Measurements from ENCODE around the gene FIGLA. TPM values are rescaled to one million over a fixed set of nuclear protein-coding genes. Genes with fewer than 3 reads are reported as not detected.
"Not testable (repeated sequence)": the region's sequence is repeated elsewhere in the genome, so short reads cannot be mapped to it uniquely, and the experiment has no call there.

The FIGLA gene
- polyA plus RNA-seq, 1 donor (not counting 4 experiments of a cell fraction or from before 2014, with no cell fraction given) = not detected

GRCh38 chr2:70801607-70802263 lies 11.3 kb upstream of the FIGLA start:
- Histone ChIP-seq H2AFZ (ENCODE audit: control insufficient read depth, low read length) (no peak overlapping the region), H3K27ac (ENCODE audit: control insufficient read depth, insufficient read depth, low read length) (no peak overlapping the region), H3K9ac (ENCODE audit: control insufficient read depth, extremely low read depth, insufficient read depth, low read length) (no peak overlapping the region), H3K4me3 (ENCODE audit: control insufficient read depth in 2 of 3, extremely low read depth in 1 of 3, insufficient read depth in 2 of 3, low read depth in 1 of 3, low read length in 3 of 3) (no peak overlapping the region), H4K20me1 (ENCODE audit: control insufficient read depth, extremely low read depth, insufficient read depth, low read length) (no peaks in the 10 kb centered on the region), H3K36me3 (ENCODE audit: control insufficient read depth in 2 of 2, extremely low read depth in 1 of 2, insufficient read depth in 2 of 2, low read length in 2 of 2) (no peaks in the 10 kb centered on the region), H3K4me1 (ENCODE audit: control insufficient read depth, extremely low read depth, insufficient read depth, low read length) (no peaks in the 10 kb centered on the region), H3K79me2 (ENCODE audit: control insufficient read depth, insufficient read depth, low read length) (no peaks in the 10 kb centered on the region), H3K9me1 (ENCODE audit: control insufficient read depth, extremely low read depth, insufficient read depth, low read length) (no peaks in the 10 kb centered on the region), H3K4me2 (ENCODE audit: control insufficient read depth, extremely low read depth, insufficient read depth, low read depth, low read length) (no peak overlapping the region), H3K27me3 (ENCODE audit: control insufficient read depth, extremely low read depth, insufficient read depth, low read length) (peaks cover 17% of the 10 kb centered on the region), H3K9me3 (ENCODE audit: control insufficient read depth, low read depth, low read length) (no peaks in the 10 kb centered on the region)
- dilution Hi-C loops (cut with MboI; ENCODE audit: extremely low pct_ligation_motif_present, low sequenced_read_pairs) = no loop called here
- DNase-seq (ENCODE audit: low read depth, low spot score) (no peak), FAIRE-seq (no peak)
- no peak for TF ChIP-seq EZH2 (IDR thresholded peaks at IDR 0.05; ENCODE audit: low read length)
- TF ChIP-seq CTCF (optimal IDR thresholded peaks at IDR 0.05 in 1 of 3, IDR thresholded peaks at IDR 0.05 in 1 of 3, conservative IDR thresholded peaks at IDR 0.05 in 1 of 3; ENCODE audit: extremely low read depth in 1 of 3, insufficient read depth in 2 of 3, low read length in 3 of 3) = no peak

DNA sequence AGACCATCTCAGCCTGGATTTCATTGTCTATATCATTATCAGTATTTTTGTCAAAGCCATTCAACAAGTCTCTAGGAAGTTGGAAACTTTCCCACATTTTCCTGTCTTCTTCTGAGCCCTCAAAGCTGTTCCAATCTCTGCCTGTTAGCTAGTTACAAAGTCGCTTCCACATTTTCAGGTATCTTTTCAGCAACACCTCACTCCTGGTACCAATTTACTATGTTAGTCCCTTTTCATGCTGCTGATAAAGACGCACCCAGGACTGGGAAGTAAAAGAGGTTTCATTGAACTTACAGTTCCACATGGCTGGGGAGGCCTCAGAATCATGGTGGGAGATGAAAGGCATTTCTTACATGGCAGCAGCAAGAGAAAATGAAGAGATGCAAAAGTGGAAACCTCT lies 9.3 kb upstream of the FIGLA start:
- Histone ChIP-seq H3K4me1 (ENCODE audit: control insufficient read depth, extremely low read depth, insufficient read depth, low read length) (no peaks in the 10 kb centered on the region), H3K9me3 (ENCODE audit: control insufficient read depth, low read depth, low read length) (no peaks in the 10 kb centered on the region), H3K9ac (ENCODE audit: control insufficient read depth, extremely low read depth, insufficient read depth, low read length) (no peak overlapping the region), H3K79me2 (ENCODE audit: control insufficient read depth, insufficient read depth, low read length) (no peaks in the 10 kb centered on the region), H3K4me3 (ENCODE audit: control insufficient read depth in 2 of 3, extremely low read depth in 1 of 3, insufficient read depth in 2 of 3, low read depth in 1 of 3, low read length in 3 of 3) (no peak overlapping the region), H3K27me3 (ENCODE audit: control insufficient read depth, extremely low read depth, insufficient read depth, low read length) (peaks cover 23% of the 10 kb centered on the region), H3K4me2 (ENCODE audit: control insufficient read depth, extremely low read depth, insufficient read depth, low read depth, low read length) (no peak overlapping the region), H4K20me1 (ENCODE audit: control insufficient read depth, extremely low read depth, insufficient read depth, low read length) (no peaks in the 10 kb centered on the region), H3K27ac (ENCODE audit: control insufficient read depth, insufficient read depth, low read length) (no peak overlapping the region), H2AFZ (ENCODE audit: control insufficient read depth, low read length) (no peak overlapping the region), H3K36me3 (ENCODE audit: control insufficient read depth in 2 of 2, extremely low read depth in 1 of 2, insufficient read depth in 2 of 2, low read length in 2 of 2) (no peaks in the 10 kb centered on the region), H3K9me1 (ENCODE audit: control insufficient read depth, extremely low read depth, insufficient read depth, low read length) (no peaks in the 10 kb centered on the region)
- DNase-seq (ENCODE audit: low read depth, low spot score) (no peak), FAIRE-seq (no peak)
- dilution Hi-C loops (cut with MboI; ENCODE audit: extremely low pct_ligation_motif_present, low sequenced_read_pairs) = loop anchor here (25.0 kb wide), 1 partner anchor 487 kb away; the partner anchor contains the start of gene FAM136A
- TF ChIP-seq EZH2 (IDR thresholded peaks at IDR 0.05; ENCODE audit: low read length) = no peak

DNA sequence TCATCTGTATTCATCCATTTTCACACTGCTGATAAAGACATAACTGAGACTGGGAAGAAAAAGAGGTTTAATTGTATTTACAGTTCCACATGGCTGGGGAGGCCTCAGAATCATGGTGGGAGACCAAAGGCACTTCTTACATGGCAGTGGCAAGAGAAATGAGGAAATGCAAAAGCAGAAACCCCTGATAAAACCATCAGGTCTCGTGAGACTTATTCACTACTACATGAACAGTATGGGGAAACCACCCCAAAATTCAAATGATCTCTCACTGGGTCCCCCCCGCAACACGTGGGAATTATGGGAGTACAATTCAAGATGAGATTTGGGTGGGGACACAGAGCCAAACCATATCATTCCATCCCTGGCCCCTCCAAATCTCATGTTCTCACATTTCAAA lies 7.6 kb upstream of the FIGLA start:
- H3K79me2 ChIP-seq (ENCODE audit: control insufficient read depth, insufficient read depth, low read length); H3K4me1 ChIP-seq (ENCODE audit: control insufficient read depth, extremely low read depth, insufficient read depth, low read length); H3K9ac ChIP-seq (ENCODE audit: control insufficient read depth, extremely low read depth, insufficient read depth, low read length); DNase-seq (ENCODE audit: low read depth, low spot score); H4K20me1 ChIP-seq (ENCODE audit: control insufficient read depth, extremely low read depth, insufficient read depth, low read length); H3K27ac ChIP-seq (ENCODE audit: control insufficient read depth, insufficient read depth, low read length); H3K4me3 ChIP-seq (ENCODE audit: control insufficient read depth in 2 of 3, extremely low read depth in 1 of 3, insufficient read depth in 2 of 3, low read depth in 1 of 3, low read length in 3 of 3); H3K36me3 ChIP-seq (ENCODE audit: control insufficient read depth in 2 of 2, extremely low read depth in 1 of 2, insufficient read depth in 2 of 2, low read length in 2 of 2); H3K9me1 ChIP-seq (ENCODE audit: control insufficient read depth, extremely low read depth, insufficient read depth, low read length); H2AFZ ChIP-seq (ENCODE audit: control insufficient read depth, low read length); FAIRE-seq; H3K9me3 ChIP-seq (ENCODE audit: control insufficient read depth, low read depth, low read length); H3K4me2 ChIP-seq (ENCODE audit: control insufficient read depth, extremely low read depth, insufficient read depth, low read depth, low read length): not testable (repeated sequence)
- H3K27me3 ChIP-seq (ENCODE audit: control insufficient read depth, extremely low read depth, insufficient read depth, low read length) = peaks cover 23% of the 10 kb centered on the region
- dilution Hi-C loops (cut with MboI; ENCODE audit: extremely low pct_ligation_motif_present, low sequenced_read_pairs) = loop anchor here (25.0 kb wide), 1 partner anchor 486 kb away; the partner anchor contains the start of gene FAM136A
